Measurements from ENCODE around the gene ABHD8.

DNA sequence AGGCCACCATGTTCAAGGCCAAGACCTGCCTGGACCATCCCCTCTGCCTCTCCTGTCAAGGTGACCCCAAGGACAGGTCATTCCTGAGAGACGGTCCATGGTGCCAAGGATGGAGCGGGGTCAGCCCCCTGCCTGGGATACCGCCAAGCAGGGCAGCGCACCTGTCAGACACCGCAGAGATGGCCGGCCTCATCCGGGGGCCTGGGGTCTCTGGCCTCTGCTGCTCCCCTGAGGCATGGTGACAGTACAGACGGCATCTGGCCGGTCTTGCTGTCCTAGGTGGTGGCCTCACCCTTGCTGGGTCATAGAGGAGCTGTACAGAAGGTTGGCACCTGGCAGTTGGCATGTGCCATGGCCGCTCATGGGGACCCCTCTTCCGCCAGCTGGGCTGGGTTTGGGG is 17.2 kb upstream of the ABHD8 start:
- TF ChIP-seq, protein P1, sequence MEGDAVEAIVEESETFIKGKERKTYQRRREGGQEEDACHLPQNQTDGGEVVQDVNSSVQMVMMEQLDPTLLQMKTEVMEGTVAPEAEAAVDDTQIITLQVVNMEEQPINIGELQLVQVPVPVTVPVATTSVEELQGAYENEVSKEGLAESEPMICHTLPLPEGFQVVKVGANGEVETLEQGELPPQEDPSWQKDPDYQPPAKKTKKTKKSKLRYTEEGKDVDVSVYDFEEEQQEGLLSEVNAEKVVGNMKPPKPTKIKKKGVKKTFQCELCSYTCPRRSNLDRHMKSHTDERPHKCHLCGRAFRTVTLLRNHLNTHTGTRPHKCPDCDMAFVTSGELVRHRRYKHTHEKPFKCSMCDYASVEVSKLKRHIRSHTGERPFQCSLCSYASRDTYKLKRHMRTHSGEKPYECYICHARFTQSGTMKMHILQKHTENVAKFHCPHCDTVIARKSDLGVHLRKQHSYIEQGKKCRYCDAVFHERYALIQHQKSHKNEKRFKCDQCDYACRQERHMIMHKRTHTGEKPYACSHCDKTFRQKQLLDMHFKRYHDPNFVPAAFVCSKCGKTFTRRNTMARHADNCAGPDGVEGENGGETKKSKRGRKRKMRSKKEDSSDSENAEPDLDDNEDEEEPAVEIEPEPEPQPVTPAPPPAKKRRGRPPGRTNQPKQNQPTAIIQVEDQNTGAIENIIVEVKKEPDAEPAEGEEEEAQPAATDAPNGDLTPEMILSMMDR (IDR thresholded peaks at IDR 0.05; ENCODE audit: low read depth, low read length) = no peak
- no peak for TF ChIP-seq POLR2A (IDR thresholded peaks at IDR 0.05; ENCODE audit: extremely low read depth, insufficient read length)

Data from NB4 (cell line).